H9 (cell line): ENCODE results near the gene SLX4IP. TPM values are rescaled to one million over a fixed set of nuclear protein-coding genes. Genes with fewer than 3 reads are reported as not detected.

Source experiments
- DNase-seq: peaks from one replicate; pipeline ENCODE4 v3.0.0-alpha.2; 2017
- H2AFZ ChIP-seq: one replicate; pipeline ENCODE4 v1.6.1; 2013; ENCODE audit warnings: mild to moderate bottlenecking, low read length, control low read depth, moderate library complexity
- H2AK5ac ChIP-seq: 2 replicates; pipeline ENCODE4 v1.6.1; 2013; ENCODE audit warnings: low read length, control low read depth, mixed read lengths; ENCODE audit not compliant: insufficient read length
- H2BK120ac ChIP-seq: one replicate; pipeline ENCODE4 v1.6.1; 2013; ENCODE audit warnings: low read depth, mild to moderate bottlenecking, low read length, control low read depth, inconsistent platforms; ENCODE audit not compliant: poor library complexity, severe bottlenecking
- H2BK12ac ChIP-seq: 2 replicates; pipeline ENCODE4 v1.6.1; 2013; ENCODE audit warnings: low read length, control low read depth, mixed read lengths, low read depth; ENCODE audit not compliant: insufficient read length
- H2BK15ac ChIP-seq: 2 replicates; pipeline ENCODE4 v1.6.1; 2013; ENCODE audit warnings: low read depth, low read length, control low read depth
- H2BK20ac ChIP-seq: one replicate; pipeline ENCODE4 v1.6.1; 2013; ENCODE audit warnings: low read depth, mild to moderate bottlenecking, low read length, control low read depth, inconsistent platforms; ENCODE audit not compliant: poor library complexity, severe bottlenecking
- H2BK5ac ChIP-seq: 2 replicates; pipeline ENCODE4 v1.6.1; 2013; ENCODE audit warnings: low read length, control low read depth, mixed read lengths; ENCODE audit not compliant: insufficient read length
- H3K14ac ChIP-seq: 2 replicates; pipeline ENCODE4 v1.6.1; 2013; ENCODE audit warnings: low read length, control low read depth; ENCODE audit not compliant: insufficient read depth
- H3K18ac ChIP-seq: 2 replicates; pipeline ENCODE4 v1.6.1; 2013; ENCODE audit warnings: low read depth, mild to moderate bottlenecking, mixed read lengths, low read length, control low read depth; ENCODE audit not compliant: insufficient read length
- H3K23ac ChIP-seq: 2 replicates; pipeline ENCODE4 v1.6.1; 2013; ENCODE audit warnings: low read length, control low read depth, mixed read lengths, low read depth; ENCODE audit not compliant: insufficient read length
- H3K23me2 ChIP-seq: 2 replicates; pipeline ENCODE4 v1.6.1; 2013; ENCODE audit warnings: low read depth, mild to moderate bottlenecking, mixed read lengths, low read length, control low read depth; ENCODE audit not compliant: insufficient read length, poor library complexity, severe bottlenecking
- H3K27ac ChIP-seq: 2 replicates; pipeline ENCODE4 v1.5.1; 2013; ENCODE audit warnings: low read length, control low read depth, mixed read lengths, low read depth; ENCODE audit not compliant: insufficient read length
- H3K27me3 ChIP-seq: 2 replicates; pipeline ENCODE4 v1.6.1; 2013; ENCODE audit warnings: low read length, control low read depth, inconsistent platforms; ENCODE audit not compliant: insufficient read depth
- H3K4ac ChIP-seq: 2 replicates; pipeline ENCODE4 v1.6.1; 2013; ENCODE audit warnings: low read depth, mild to moderate bottlenecking, control low read depth, inconsistent platforms, low read length, moderate library complexity
- H3K4me1 ChIP-seq: 2 replicates; pipeline ENCODE4 v1.6.1; 2013; ENCODE audit warnings: low read length, control low read depth, inconsistent platforms; ENCODE audit not compliant: insufficient read depth
- H3K4me2 ChIP-seq: 2 replicates; pipeline ENCODE4 v1.6.1; 2013; ENCODE audit warnings: low read length, control low read depth, mixed read lengths; ENCODE audit not compliant: insufficient read length, insufficient read depth
- H3K56ac ChIP-seq: 2 replicates; pipeline ENCODE4 v1.6.1; 2013; ENCODE audit warnings: low read depth, mild to moderate bottlenecking, mixed read lengths, low read length, control low read depth; ENCODE audit not compliant: insufficient read length
- H3K79me1 ChIP-seq: 2 replicates; pipeline ENCODE4 v1.6.1; 2013; ENCODE audit warnings: low read depth, mild to moderate bottlenecking, moderate library complexity, low read length, control low read depth, inconsistent platforms; ENCODE audit not compliant: insufficient read depth, poor library complexity, severe bottlenecking
- H3K79me2 ChIP-seq: 2 replicates; pipeline ENCODE4 v1.6.1; 2013; ENCODE audit warnings: low read length, control low read depth, inconsistent platforms; ENCODE audit not compliant: insufficient read depth
- H3K9ac ChIP-seq: 2 replicates; pipeline ENCODE4 v1.6.1; 2013; ENCODE audit warnings: low read length, control low read depth, mixed read lengths; ENCODE audit not compliant: insufficient read length; ENCODE audit errors: extremely low read depth
- H3K9me3 ChIP-seq: one replicate; pipeline ENCODE4 v1.6.1; 2013; ENCODE audit warnings: low read depth, low read length, inconsistent platforms; ENCODE audit not compliant: control insufficient read depth
- H3T11ph ChIP-seq: one replicate; pipeline ENCODE4 v1.6.1; 2013; ENCODE audit warnings: mild to moderate bottlenecking, low read length, control low read depth, inconsistent platforms
- H4K20me1 ChIP-seq: one replicate; pipeline ENCODE4 v1.6.1; 2013; ENCODE audit not compliant: control insufficient read depth, insufficient read length, insufficient read depth
- H4K5ac ChIP-seq: 2 replicates; pipeline ENCODE4 v1.6.1; 2013; ENCODE audit warnings: low read depth, mild to moderate bottlenecking, mixed read lengths, low read length, control low read depth; ENCODE audit not compliant: insufficient read length
- H4K8ac ChIP-seq: replicated peaks from 2 replicates; pipeline ENCODE4 v1.6.1; 2013; ENCODE audit warnings: low read length, control low read depth, mixed read lengths, low read depth; ENCODE audit not compliant: insufficient read length
- H4K91ac ChIP-seq: 2 replicates; pipeline ENCODE4 v1.6.1; 2013; ENCODE audit warnings: low read depth, mild to moderate bottlenecking, moderate library complexity, mixed read lengths, low read length, control low read depth; ENCODE audit not compliant: insufficient read length
- H3K27ac Mint-ChIP-seq, 3 experiments: 2 replicates in 2 of 3; 3 replicates in 1 of 3; pipeline ENCODE4 v1.8.0; 2020 to 2021; ENCODE audit warnings: mixed read lengths in 3 of 3, mild to moderate bottlenecking in 1 of 3, moderate library complexity in 1 of 3
- H3K27me3 Mint-ChIP-seq: 2 replicates; pipeline ENCODE4 v1.8.0; 2021; ENCODE audit warnings: low read depth, mild to moderate bottlenecking, moderate library complexity, mixed read lengths
- H3K36me3 Mint-ChIP-seq, 3 experiments: 2 replicates in 2 of 3; 3 replicates in 1 of 3; pipeline ENCODE4 v1.8.0; 2020 to 2021; ENCODE audit warnings: low read depth in 3 of 3, mixed read lengths in 3 of 3; ENCODE audit not compliant: insufficient read depth in 1 of 3
- H3K4me1 Mint-ChIP-seq, 2 experiments: 2 replicates each; pipeline ENCODE4 v1.8.0; 2020; ENCODE audit warnings: mixed read lengths in 2 of 2
- H3K4me3 Mint-ChIP-seq, 2 experiments: 2 replicates in 1 of 2; 3 replicates in 1 of 2; pipeline ENCODE4 v1.8.0; 2020 to 2021; ENCODE audit warnings: mild to moderate bottlenecking in 2 of 2, mixed read lengths in 2 of 2, moderate library complexity in 1 of 2
- H3K9me3 Mint-ChIP-seq, 2 experiments: 2 replicates in 1 of 2; 3 replicates in 1 of 2; pipeline ENCODE4 v1.8.0; 2020; ENCODE audit warnings: mild to moderate bottlenecking in 2 of 2, mixed read lengths in 2 of 2, moderate library complexity in 1 of 2
- WGBS: extraction: QIAGEN DNeasy Blood & Tissue Kit; methylation state at CpG from one replicate; pipeline ENCODE4 v1.1.7; 2013; ENCODE audit warnings: missing lambda C conversion rate, low lambda C conversion rate, mixed read lengths; ENCODE audit not compliant: insufficient read length; ENCODE audit errors: extremely low coverage; 5-methylcytosine and 5-hydroxymethylcytosine counted together
- total RNA-seq: library from RNA; stranded (reverse); gene quantifications from 2 replicates; pipeline ENCODE4 v1.2.1, GENCODE V29; 2021
- TF ChIP-seq, protein P1 (sequence below): fragments of 200-600 bp; sonication (generic); conservative IDR thresholded peaks from 3 replicates; pipeline ENCODE4 v1.8.0; 2021; ENCODE audit warnings: antibody characterized with exemption, mild to moderate bottlenecking

The SLX4IP gene
- total RNA-seq, 1 experiment from 2014 or later, result 7.9 TPM

DNA sequence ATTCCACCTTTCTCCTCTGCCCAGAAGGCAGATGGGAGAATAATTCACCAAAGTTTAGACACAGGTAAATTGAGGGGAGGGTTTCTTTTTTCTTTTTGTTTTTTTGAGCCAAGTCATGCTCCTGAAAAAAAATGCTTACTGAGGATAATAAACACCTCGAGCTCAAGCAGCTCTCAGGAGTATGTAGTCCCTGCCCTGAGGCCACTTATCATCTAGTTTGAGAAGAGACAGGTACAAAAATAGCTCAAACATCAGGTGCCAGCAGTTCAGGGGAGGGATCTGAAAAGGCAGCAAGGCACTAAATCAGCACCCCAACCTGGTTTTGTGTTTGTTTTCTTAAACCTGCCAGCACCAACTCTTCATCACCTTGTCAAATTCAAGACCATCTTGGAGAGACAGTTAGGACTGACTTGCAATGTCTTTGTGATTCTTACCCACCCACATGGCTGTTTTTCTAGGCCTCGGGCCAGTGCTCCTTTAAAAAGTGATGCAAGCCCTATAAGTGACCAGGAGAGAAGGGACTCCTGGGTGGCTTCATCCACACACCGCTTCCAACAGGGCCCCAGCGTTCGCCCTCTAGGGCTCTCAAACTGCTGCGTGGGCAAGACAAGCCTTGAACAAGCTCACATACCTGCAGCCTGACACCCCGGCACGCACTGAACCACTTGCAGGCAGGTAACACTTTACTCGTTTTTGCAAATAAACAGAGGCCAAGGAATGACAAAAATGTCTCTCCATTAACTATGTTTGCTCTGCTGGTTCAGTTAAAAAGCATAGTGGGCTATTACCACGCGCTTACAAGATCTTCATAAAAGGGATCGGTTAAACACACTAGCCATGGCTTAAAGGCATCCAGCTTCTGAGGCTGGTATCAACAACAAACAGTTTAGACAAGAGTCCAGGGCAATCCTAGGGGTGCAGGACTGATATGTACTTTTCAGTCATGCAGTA, 224.8 kb downstream of the SLX4IP start:
- H3K4me2 ChIP-seq, result no peak overlapping the region

More for the DNA sequence above, 224.8 kb downstream of the SLX4IP start:
- Histone ChIP-seq H2BK120ac (no peak overlapping the region), H3K27ac (no peak overlapping the region), H3K14ac (no peak overlapping the region), H3K9ac (no peak overlapping the region), H3K9me3 (no peaks in the 10 kb centered on the region), H4K5ac (no peak overlapping the region), H3K23ac (no peak overlapping the region), H2BK20ac (no peak overlapping the region), H2AK5ac (no peak overlapping the region), H3K79me1 (peaks cover 4% of the 10 kb centered on the region), H4K8ac (no peak overlapping the region), H3T11ph (no peak overlapping the region), H4K20me1 (no peaks in the 10 kb centered on the region), H3K4ac (no peak overlapping the region), H3K56ac (no peak overlapping the region), H3K27me3 (no peaks in the 10 kb centered on the region), H3K23me2 (no peaks in the 10 kb centered on the region), H3K79me2 (peaks cover 4% of the 10 kb centered on the region; the same call in 1 of the 2 replicates), H3K18ac (no peak overlapping the region), H2AFZ (no peak overlapping the region), H2BK5ac (no peak overlapping the region), H4K91ac (no peak overlapping the region), H2BK12ac (no peak overlapping the region), H3K4me1 (peaks cover 21% of the 10 kb centered on the region; the same call in 1 of the 2 replicates), H2BK15ac (no peak overlapping the region)
- Mint-ChIP-seq H3K27ac (peak overlapping the region; percentile 54 to 87 (median 86); a peak in 6 of 7 replicates), H3K9me3 (no peaks in the 10 kb centered on the region), H3K27me3 (no peaks in the 10 kb centered on the region; the same call in 1 of the 2 replicates), H3K4me1 (peaks cover 75 to 81% of the 10 kb centered on the region in 2 experiments), H3K4me3 (no peak overlapping the region), H3K36me3 (peaks cover 60 to 91% (median 74%) of the 10 kb centered on the region in 3 experiments)
- DNase-seq, result peak; percentile 30
- no CpG with 5 or more reads among the region's 12 CpGs for WGBS
- TF ChIP-seq, protein P1, sequence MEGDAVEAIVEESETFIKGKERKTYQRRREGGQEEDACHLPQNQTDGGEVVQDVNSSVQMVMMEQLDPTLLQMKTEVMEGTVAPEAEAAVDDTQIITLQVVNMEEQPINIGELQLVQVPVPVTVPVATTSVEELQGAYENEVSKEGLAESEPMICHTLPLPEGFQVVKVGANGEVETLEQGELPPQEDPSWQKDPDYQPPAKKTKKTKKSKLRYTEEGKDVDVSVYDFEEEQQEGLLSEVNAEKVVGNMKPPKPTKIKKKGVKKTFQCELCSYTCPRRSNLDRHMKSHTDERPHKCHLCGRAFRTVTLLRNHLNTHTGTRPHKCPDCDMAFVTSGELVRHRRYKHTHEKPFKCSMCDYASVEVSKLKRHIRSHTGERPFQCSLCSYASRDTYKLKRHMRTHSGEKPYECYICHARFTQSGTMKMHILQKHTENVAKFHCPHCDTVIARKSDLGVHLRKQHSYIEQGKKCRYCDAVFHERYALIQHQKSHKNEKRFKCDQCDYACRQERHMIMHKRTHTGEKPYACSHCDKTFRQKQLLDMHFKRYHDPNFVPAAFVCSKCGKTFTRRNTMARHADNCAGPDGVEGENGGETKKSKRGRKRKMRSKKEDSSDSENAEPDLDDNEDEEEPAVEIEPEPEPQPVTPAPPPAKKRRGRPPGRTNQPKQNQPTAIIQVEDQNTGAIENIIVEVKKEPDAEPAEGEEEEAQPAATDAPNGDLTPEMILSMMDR, result no peak
